GM18526 (cell line): Measurements from ENCODE around the gene MEGF9.

Source experiments
- POLR2A ChIP-seq: IDR thresholded peaks from 3 replicates; pipeline ENCODE4 v1.6.1; 2011; ENCODE audit not compliant: insufficient read length; ENCODE audit errors: extremely low read depth

MEGF9 gene

GRCh38 chr9:120636194-120636957, 77.9 kb downstream of the MEGF9 start:
- no peak for TF ChIP-seq POLR2A

- no peak for TF ChIP-seq POLR2A
Measured at GRCh38 chr9:120635011-120635410, 79.3 kb downstream of the MEGF9 start.

- TF ChIP-seq POLR2A: no peak
Measured at GRCh38 chr9:120630333-120630732, 83.9 kb downstream of the MEGF9 start.

GRCh38 chr9:120628207-120628924, 85.9 kb downstream of the MEGF9 start:
- TF ChIP-seq POLR2A: no peak

- TF ChIP-seq POLR2A: no peak
Measured at GRCh38 chr9:120627073-120627472, 87.2 kb downstream of the MEGF9 start.

GRCh38 chr9:120626512-120626911, 87.8 kb downstream of the MEGF9 start:
- no peak for TF ChIP-seq POLR2A

- TF ChIP-seq POLR2A: no peak
Measured at GRCh38 chr9:120625222-120625621, 89.0 kb downstream of the MEGF9 start.

GRCh38 chr9:120622790-120623189, 91.5 kb downstream of the MEGF9 start:
- no peak for TF ChIP-seq POLR2A

- no peak for TF ChIP-seq POLR2A
Measured at GRCh38 chr9:120621941-120622340, 92.3 kb downstream of the MEGF9 start.

- no peak for TF ChIP-seq POLR2A
Measured at GRCh38 chr9:120619751-120620655, 94.3 kb downstream of the MEGF9 start.

GRCh38 chr9:120616966-120617935, 97.0 kb downstream of the MEGF9 start:
- no peak for TF ChIP-seq POLR2A

- TF ChIP-seq POLR2A: no peak
Measured at GRCh38 chr9:120612218-120612617, 102.1 kb downstream of the MEGF9 start.

- no peak for TF ChIP-seq POLR2A
Measured at GRCh38 chr9:120611690-120612068, 102.6 kb downstream of the MEGF9 start.

- TF ChIP-seq POLR2A: no peak
Measured at GRCh38 chr9:120610975-120611689, 103.1 kb downstream of the MEGF9 start.
